HUES6 (cell line): ENCODE measurements around the gene SLC25A34.
"Not testable (repeated sequence)": the region's sequence is repeated elsewhere in the genome, so short reads cannot be mapped to it uniquely, and the experiment has no call there.

Experiments
- H3K27ac ChIP-seq: 2 replicates; pipeline ENCODE4 v1.7.0; 2013; ENCODE audit warnings: low read depth, mild to moderate bottlenecking, low read length, inconsistent platforms
- H3K27me3 ChIP-seq: 2 replicates; pipeline ENCODE4 v1.6.1; 2013; ENCODE audit warnings: low read length; ENCODE audit not compliant: control insufficient read depth, insufficient read depth
- H3K36me3 ChIP-seq: 2 replicates; pipeline ENCODE4 v1.6.1; 2013; ENCODE audit warnings: low read length; ENCODE audit not compliant: control insufficient read depth, insufficient read depth
- H3K4me1 ChIP-seq: 2 replicates; pipeline ENCODE4 v1.6.1; 2013; ENCODE audit warnings: low read length; ENCODE audit not compliant: control insufficient read depth, insufficient read depth
- H3K4me3 ChIP-seq: 2 replicates; pipeline ENCODE4 v1.5.1; 2013; ENCODE audit warnings: low read depth, low read length
- H3K9ac ChIP-seq: one replicate; pipeline ENCODE4 v1.6.1; 2013; ENCODE audit warnings: mild to moderate bottlenecking, low read length
- H3K9me3 ChIP-seq: 2 replicates; pipeline ENCODE4 v1.6.1; 2013; ENCODE audit warnings: low read depth, low read length; ENCODE audit not compliant: control insufficient read depth, insufficient read depth

The SLC25A34 gene

DNA sequence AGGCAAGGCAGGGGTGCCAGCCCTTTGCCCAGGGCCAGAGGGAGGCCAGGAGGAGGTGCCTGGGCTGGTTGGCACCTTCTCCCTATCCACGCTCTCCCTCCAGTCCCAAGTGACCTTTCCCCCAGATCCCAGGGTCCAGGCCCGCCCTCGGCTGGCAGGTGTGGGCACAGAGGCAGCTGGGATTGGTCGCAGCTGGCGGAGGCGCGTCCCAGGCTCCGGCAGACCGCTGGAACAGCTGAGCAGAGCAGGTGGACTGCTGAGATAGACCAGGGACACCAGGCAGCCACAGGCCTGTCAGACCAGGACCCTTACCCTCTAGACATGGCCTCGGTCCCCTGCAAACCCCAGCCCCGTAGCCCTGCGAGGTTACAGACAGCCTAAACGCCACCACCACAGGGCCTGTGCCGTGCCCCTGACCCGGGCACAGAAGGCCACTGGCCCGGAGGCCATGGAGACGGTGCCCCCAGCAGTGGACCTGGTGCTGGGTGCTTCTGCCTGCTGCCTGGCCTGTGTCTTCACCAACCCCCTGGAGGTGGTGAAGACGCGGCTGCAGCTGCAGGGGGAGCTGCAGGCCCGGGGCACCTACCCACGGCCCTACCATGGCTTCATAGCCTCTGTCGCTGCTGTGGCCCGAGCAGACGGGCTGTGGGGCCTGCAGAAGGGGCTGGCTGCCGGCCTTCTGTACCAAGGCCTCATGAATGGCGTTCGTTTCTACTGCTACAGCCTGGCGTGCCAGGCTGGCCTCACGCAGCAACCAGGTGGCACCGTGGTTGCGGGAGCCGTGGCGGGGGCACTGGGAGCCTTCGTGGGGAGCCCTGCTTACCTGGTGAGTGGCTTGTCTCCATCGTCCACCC lies at the start of gene SLC25A34:
SLC25A34 (plus strand) TSS at position 221 of the 854 bp plus-strand sequence; CDS start at position 449, 228 bp downstream.
- no peaks in the 10 kb centered on the region for H3K4me1 ChIP-seq
- H3K27ac ChIP-seq, result no peak within 1 kb of the TSS
- H3K9ac ChIP-seq, result no peak within 1 kb of the TSS
- H3K9me3 ChIP-seq, result no peaks in the 10 kb centered on the region
- H3K4me3 ChIP-seq, result no peak within 1 kb of the TSS
- no peaks in the 10 kb centered on the region for H3K27me3 ChIP-seq
- H3K36me3 ChIP-seq, result peaks cover 36% of the 10 kb centered on the region

DNA sequence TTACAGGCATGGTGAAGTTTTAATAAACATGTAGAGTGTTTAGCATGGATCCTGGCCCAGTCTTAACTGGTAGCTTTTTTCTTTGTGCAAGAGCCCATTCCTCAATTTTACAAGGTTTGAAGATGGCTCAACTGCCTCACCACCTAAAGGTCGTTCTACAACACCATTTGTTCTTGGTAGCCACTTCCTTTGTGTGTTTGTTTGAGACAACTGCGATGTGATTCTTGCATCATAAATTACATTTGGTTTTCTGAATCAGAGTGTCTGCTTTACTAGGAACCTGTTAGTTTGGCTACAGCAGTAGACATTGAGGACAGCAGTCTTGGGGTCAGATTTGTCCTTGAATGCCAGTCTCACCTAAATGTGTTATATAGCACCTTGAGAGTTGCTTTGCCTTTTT lies 48.6 kb upstream of the SLC25A34 start:
- Histone ChIP-seq H3K27me3 (no peaks in the 10 kb centered on the region), H3K9ac (no peak overlapping the region), H3K9me3 (0 out of 2 replicates have a peak, but pooled peaks cover 3% of the 10 kb centered on the region), H3K36me3 (peaks cover 10% of the 10 kb centered on the region), H3K4me3 (no peak overlapping the region), H3K4me1 (peaks cover 6% of the 10 kb centered on the region; the same call in 1 of the 2 replicates), H3K27ac (no peak overlapping the region)

- H3K4me3 ChIP-seq, result no peak overlapping the region
- no peak overlapping the region for H3K9ac ChIP-seq
- peaks cover 6% of the 10 kb centered on the region; the same call in 1 of the 2 replicates for H3K4me1 ChIP-seq
- H3K27ac ChIP-seq, result no peak overlapping the region
- H3K36me3 ChIP-seq, result peaks cover 10% of the 10 kb centered on the region
- no peaks in the 10 kb centered on the region for H3K27me3 ChIP-seq
- H3K9me3 ChIP-seq, result 0 out of 2 replicates have a peak, but pooled peaks cover 3% of the 10 kb centered on the region
Observed at GRCh38 chr1:15690317-15690716, 45.7 kb upstream of the SLC25A34 start.

DNA sequence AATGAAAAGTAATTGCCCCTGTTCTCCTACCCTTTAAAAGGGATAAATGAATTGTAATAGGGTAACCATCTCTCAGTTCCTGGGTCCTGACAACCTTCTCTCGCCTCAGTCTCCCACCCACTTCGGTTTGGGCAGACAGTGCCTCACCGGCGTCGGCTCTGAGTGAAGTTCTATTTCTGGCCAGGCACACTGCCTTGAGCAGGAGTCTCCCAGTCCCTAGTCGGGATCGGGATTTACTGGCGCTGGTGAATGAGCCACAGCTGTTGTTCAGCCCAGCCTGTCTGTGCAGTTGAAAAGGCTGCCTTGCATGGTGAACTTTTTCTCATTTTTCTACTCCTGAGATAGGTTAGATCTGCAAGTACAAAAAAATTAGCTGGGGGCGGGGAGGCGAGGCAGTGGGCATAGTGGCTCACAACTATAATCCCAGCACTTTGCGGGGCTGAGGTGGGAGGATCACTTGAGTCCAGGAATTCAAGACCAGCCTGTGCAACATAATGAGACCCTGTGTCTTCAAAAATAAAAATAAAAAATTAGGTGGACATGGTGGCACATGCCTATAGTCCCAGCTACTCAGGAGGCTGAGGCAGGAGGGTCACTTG lies 44.5 kb upstream of the SLC25A34 start:
- Histone ChIP-seq H3K27me3 (no peaks in the 10 kb centered on the region), H3K4me3 (no peak overlapping the region), H3K36me3 (peaks cover 10% of the 10 kb centered on the region), H3K4me1 (no peaks in the 10 kb centered on the region), H3K9me3 (0 out of 2 replicates have a peak, but pooled peaks cover 3% of the 10 kb centered on the region), H3K9ac (no peak overlapping the region), H3K27ac (no peak overlapping the region)

- no peak overlapping the region for H3K27ac ChIP-seq
Observed at GRCh38 chr1:15692121-15692682, 43.9 kb upstream of the SLC25A34 start.

GRCh38 chr1:15693371-15693770 lies 42.7 kb upstream of the SLC25A34 start:
- Histone ChIP-seq H3K9ac (no peak overlapping the region), H3K9me3 (no peaks in the 10 kb centered on the region), H3K4me3 (no peak overlapping the region), H3K4me1 (no peaks in the 10 kb centered on the region), H3K27ac (no peak overlapping the region), H3K27me3 (no peaks in the 10 kb centered on the region), H3K36me3 (peaks cover 7% of the 10 kb centered on the region)

More at GRCh38 chr1:15692121-15692682, 43.9 kb upstream of the SLC25A34 start:
- Histone ChIP-seq H3K27me3 (no peaks in the 10 kb centered on the region), H3K4me3 (no peak overlapping the region), H3K9me3 (0 out of 2 replicates have a peak, but pooled peaks cover 3% of the 10 kb centered on the region), H3K36me3 (peaks cover 10% of the 10 kb centered on the region), H3K4me1 (no peaks in the 10 kb centered on the region), H3K9ac (no peak overlapping the region)

GRCh38 chr1:15696956-15697521 lies 39.0 kb upstream of the SLC25A34 start:
- Histone ChIP-seq H3K27me3 (no peaks in the 10 kb centered on the region), H3K4me3 (no peak overlapping the region), H3K9ac (no peak overlapping the region), H3K4me1 (no peaks in the 10 kb centered on the region), H3K36me3 (no peaks in the 10 kb centered on the region; the same call in 1 of the 2 replicates), H3K9me3 (no peaks in the 10 kb centered on the region), H3K27ac (no peak overlapping the region)

GRCh38 chr1:15698201-15698600 lies 37.9 kb upstream of the SLC25A34 start:
- H3K9me3 ChIP-seq, result no peaks in the 10 kb centered on the region
- H3K4me3 ChIP-seq, result no peak overlapping the region
- H3K9ac ChIP-seq, result no peak overlapping the region
- H3K4me1 ChIP-seq, result no peaks in the 10 kb centered on the region
- no peaks in the 10 kb centered on the region; the same call in 1 of the 2 replicates for H3K36me3 ChIP-seq
- no peaks in the 10 kb centered on the region for H3K27me3 ChIP-seq
- no peak overlapping the region for H3K27ac ChIP-seq

DNA sequence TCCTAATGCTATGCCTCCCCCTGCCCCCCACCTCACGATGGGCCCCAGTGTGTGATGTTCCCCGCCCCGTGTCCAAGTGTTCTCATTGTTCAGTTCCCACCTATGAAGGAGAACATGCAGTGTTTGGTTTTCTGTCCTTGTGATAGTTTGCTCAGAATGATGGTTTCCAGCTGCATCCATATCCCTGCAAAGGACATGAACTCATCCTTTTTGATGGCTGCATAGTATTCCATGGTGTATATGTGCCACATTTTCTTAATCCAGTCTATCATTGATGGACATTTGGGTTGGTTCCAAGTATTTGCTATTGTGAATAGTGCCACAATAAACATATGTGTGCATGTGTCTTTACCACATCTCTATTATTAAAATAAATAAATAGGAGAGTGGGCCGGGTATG lies 36.7 kb upstream of the SLC25A34 start:
- H3K27ac ChIP-seq, H3K4me3 ChIP-seq, H3K9ac ChIP-seq, H3K27me3 ChIP-seq, H3K9me3 ChIP-seq, H3K4me1 ChIP-seq, H3K36me3 ChIP-seq: not testable (repeated sequence)

GRCh38 chr1:15700508-15700907 lies 35.5 kb upstream of the SLC25A34 start:
- no peaks in the 10 kb centered on the region for H3K9me3 ChIP-seq
- no peak overlapping the region for H3K4me3 ChIP-seq
- H3K4me1 ChIP-seq, result no peaks in the 10 kb centered on the region
- H3K27ac ChIP-seq, result no peak overlapping the region
- peaks cover 10% of the 10 kb centered on the region for H3K36me3 ChIP-seq
- no peak overlapping the region for H3K9ac ChIP-seq
- no peaks in the 10 kb centered on the region for H3K27me3 ChIP-seq
